Chondrocyte (in vitro differentiated cells): Measurements from ENCODE around the gene TRAK2. TPM values are rescaled to one million over a fixed set of nuclear protein-coding genes. Genes with fewer than 3 reads are reported as not detected.
A peak's percentile ranks its signal among the peaks of the same experiment; 100 is the strongest.

ENCODE experiments used
- DNase-seq: peaks from one replicate; pipeline ENCODE4 v3.0.0; 2021; ENCODE audit warnings: mixed read lengths, low spot score
- H3K27ac Mint-ChIP-seq: one replicate; pipeline ENCODE4 v1.8.0; 2021; ENCODE audit warnings: mild to moderate bottlenecking, moderate library complexity, mixed read lengths; ENCODE audit not compliant: unreplicated experiment
- H3K27me3 Mint-ChIP-seq: 2 replicates; pipeline ENCODE4 v1.8.0; 2021; ENCODE audit warnings: low read depth, mixed read lengths
- H3K36me3 Mint-ChIP-seq: 2 replicates; pipeline ENCODE4 v1.8.0; 2021; ENCODE audit warnings: low read depth, mixed read lengths
- H3K4me1 Mint-ChIP-seq: 2 replicates; pipeline ENCODE4 v1.8.0; 2021; ENCODE audit warnings: low read depth, mild to moderate bottlenecking, mixed read lengths
- H3K4me3 Mint-ChIP-seq: one replicate; pipeline ENCODE4 v1.8.0; 2021; ENCODE audit warnings: mild to moderate bottlenecking, moderate library complexity, mixed read lengths; ENCODE audit not compliant: unreplicated experiment
- H3K9me3 Mint-ChIP-seq: 2 replicates; pipeline ENCODE4 v1.8.0; 2021; ENCODE audit warnings: low read depth, mixed read lengths
- total RNA-seq: library from RNA; stranded (reverse); gene quantifications from 3 replicates; pipeline ENCODE4 v1.2.1, GENCODE V29; 2021
- TF ChIP-seq, protein P1 (sequence below): fragments of 200-600 bp; sonication (generic); IDR thresholded peaks from 2 replicates; pipeline ENCODE4 v1.5.0; 2021; ENCODE audit warnings: antibody characterized with exemption, mild to moderate bottlenecking, moderate library complexity

TRAK2 gene
- total RNA-seq, 1 donor from 2014 or later = 48.4 TPM

DNA sequence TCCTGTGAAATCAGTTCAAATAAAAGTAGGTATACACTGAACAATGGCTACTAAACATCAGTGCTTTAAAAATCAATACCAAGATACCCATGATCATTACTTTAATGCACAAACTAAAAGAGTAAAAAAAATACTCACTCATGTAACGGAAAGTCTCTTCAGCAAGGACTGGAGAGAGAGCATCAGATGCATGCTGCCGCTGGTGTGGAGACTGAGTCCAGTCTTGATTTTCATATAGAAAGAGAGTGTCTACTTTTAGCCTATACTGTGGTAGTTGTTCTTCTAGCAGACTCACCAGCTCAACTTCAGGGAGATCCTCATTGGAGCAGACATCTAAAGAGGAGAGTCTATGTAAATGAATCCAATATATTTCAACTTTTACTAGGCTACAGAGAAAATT lies 44.0 kb downstream of the TRAK2 start:
- H3K4me1 Mint-ChIP-seq = peaks cover 58% of the 10 kb centered on the region
- no peak overlapping the region for H3K27ac Mint-ChIP-seq
- peaks cover 2% of the 10 kb centered on the region for H3K36me3 Mint-ChIP-seq
- DNase-seq = no peak
- H3K27me3 Mint-ChIP-seq = no peaks in the 10 kb centered on the region
- TF ChIP-seq, protein P1, sequence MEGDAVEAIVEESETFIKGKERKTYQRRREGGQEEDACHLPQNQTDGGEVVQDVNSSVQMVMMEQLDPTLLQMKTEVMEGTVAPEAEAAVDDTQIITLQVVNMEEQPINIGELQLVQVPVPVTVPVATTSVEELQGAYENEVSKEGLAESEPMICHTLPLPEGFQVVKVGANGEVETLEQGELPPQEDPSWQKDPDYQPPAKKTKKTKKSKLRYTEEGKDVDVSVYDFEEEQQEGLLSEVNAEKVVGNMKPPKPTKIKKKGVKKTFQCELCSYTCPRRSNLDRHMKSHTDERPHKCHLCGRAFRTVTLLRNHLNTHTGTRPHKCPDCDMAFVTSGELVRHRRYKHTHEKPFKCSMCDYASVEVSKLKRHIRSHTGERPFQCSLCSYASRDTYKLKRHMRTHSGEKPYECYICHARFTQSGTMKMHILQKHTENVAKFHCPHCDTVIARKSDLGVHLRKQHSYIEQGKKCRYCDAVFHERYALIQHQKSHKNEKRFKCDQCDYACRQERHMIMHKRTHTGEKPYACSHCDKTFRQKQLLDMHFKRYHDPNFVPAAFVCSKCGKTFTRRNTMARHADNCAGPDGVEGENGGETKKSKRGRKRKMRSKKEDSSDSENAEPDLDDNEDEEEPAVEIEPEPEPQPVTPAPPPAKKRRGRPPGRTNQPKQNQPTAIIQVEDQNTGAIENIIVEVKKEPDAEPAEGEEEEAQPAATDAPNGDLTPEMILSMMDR = no peak
- no peak overlapping the region for H3K4me3 Mint-ChIP-seq
- no peaks in the 10 kb centered on the region for H3K9me3 Mint-ChIP-seq

DNA sequence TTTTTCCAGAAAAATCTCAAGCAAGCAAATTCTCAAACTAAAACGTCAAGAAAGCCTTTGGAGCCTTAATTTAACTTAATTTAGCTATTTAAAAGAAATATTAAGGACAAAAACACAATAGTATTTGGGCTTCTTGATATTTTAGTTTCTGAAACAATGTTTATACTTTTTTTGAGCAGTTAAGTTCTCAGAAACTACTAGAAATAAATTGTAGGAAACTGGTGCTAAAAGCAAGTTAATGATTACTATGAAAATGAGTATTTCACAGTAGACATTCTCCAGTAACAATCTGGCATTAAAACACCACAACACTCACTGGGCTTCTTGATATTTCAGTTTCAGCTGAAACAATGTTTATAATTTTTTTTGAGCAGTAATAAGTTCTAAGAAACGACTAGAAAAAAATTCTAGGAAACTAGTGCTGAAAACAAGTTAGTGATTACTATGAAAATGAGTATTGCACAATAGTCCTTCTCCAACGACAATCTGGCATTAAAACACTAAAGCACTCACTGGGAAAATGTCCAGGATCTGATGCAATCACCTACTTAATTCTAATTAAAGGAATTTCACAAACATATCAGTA lies 45.1 kb downstream of the TRAK2 start:
- peaks cover 51% of the 10 kb centered on the region for H3K4me1 Mint-ChIP-seq
- no peaks in the 10 kb centered on the region for H3K9me3 Mint-ChIP-seq
- H3K27ac Mint-ChIP-seq = peak overlapping the region; percentile 65
- peaks cover 2% of the 10 kb centered on the region for H3K36me3 Mint-ChIP-seq
- no peaks in the 10 kb centered on the region for H3K27me3 Mint-ChIP-seq
- H3K4me3 Mint-ChIP-seq = peak overlapping the region; percentile 6
- TF ChIP-seq, protein P1 = no peak
- DNase-seq = no peak

DNA sequence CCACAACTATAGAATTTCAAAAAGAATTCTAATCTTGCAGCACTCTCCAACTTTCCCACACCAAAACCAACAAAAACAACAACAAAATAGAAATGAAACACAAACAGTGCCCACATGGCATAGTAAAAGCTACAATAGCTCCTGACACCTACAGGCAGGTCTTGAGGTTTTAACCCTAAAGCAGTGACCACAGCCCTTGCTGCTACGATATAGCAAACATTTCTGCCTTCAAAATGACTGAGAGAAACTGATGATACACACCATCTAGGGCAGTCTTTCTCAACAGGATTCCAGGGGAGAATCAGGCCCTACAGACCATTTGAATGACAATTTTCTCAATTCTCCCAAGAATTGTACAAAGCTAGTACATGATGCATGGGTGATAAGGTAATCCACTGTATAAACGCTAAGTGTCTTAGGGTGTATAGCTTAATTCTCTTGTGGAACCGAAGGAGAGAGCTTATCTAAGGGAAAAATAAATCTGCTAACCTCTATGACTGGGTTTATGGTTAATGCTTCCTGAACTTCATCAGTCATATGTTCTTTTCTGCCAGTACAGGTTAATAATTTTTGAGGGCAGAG lies 46.5 kb downstream of the TRAK2 start:
- H3K4me3 Mint-ChIP-seq = no peak overlapping the region
- DNase-seq = no peak
- peaks cover 50% of the 10 kb centered on the region for H3K4me1 Mint-ChIP-seq
- H3K27me3 Mint-ChIP-seq = no peaks in the 10 kb centered on the region
- no peaks in the 10 kb centered on the region for H3K9me3 Mint-ChIP-seq
- H3K27ac Mint-ChIP-seq = no peak overlapping the region
- TF ChIP-seq, protein P1 = no peak
- H3K36me3 Mint-ChIP-seq = peaks cover 2% of the 10 kb centered on the region

DNA sequence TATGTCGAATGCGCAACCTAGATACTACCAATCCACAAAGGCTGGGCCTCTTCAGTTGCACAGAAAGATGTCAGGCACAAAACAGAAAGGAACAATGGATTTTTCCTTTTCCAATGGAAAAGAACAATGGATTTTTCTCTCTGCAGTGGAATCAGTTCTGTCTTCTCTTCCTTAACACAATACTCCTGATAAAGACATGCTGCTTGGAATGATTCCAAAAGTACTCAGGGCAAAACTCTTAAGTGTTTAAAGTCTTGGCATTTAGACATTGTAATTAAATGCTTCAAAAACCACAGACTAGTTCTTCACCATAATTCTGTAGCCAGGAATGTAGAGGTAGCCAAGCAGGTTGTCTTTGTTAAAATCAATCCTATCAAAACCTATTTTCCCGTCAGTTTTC lies 47.4 kb downstream of the TRAK2 start:
- H3K9me3 Mint-ChIP-seq = no peaks in the 10 kb centered on the region
- peaks cover 43% of the 10 kb centered on the region for H3K4me1 Mint-ChIP-seq
- no peak for DNase-seq
- no peaks in the 10 kb centered on the region for H3K27me3 Mint-ChIP-seq
- H3K36me3 Mint-ChIP-seq = peaks cover 8% of the 10 kb centered on the region
- TF ChIP-seq, protein P1 = no peak
- H3K27ac Mint-ChIP-seq = peak overlapping the region; percentile 45
- no peak overlapping the region for H3K4me3 Mint-ChIP-seq

DNA sequence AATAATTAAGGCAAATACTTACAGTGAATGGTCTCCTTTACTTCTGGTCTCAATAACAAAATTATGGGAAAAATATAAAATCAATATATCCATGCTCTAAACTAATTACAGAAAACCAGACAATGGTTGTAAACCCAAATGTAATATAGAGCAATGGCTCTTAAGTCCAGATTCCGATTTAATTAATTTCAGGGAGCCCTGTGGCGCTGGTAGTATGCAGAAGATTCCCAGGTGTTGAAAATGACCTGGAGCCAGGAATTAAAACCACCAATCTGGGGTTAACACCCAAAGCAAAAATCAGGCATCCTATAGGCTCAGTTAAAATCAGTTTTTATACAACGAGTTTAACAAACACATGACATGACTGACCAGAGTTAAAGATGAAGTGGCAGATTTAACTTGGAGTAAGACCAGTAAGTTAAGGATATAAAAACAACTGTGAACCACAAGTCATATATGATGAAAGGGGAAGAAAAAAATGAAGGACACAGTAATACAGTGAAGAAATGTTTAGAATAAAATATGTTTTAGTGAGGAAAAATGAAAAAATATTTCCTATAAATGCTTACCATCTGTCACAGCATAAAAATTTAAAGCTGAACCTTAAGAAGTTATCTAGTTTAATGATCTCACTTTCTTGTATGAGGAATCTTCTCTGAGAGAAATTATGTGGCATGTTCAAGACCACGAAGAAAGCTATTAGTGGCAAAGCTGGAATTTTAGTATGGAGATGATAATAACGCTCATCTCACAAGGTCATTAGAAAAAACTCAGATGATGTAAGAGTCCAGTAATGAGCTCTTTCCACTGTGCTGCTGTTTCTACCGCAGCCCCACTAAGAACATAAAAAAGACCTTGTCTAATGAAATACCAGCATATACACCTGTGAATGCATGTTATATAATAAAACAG lies 48.4 kb downstream of the TRAK2 start:
- Mint-ChIP-seq H3K9me3 (no peaks in the 10 kb centered on the region), H3K36me3 (peaks cover 9% of the 10 kb centered on the region), H3K27me3 (no peaks in the 10 kb centered on the region), H3K4me1 (peaks cover 43% of the 10 kb centered on the region), H3K4me3 (no peak overlapping the region), H3K27ac (peak overlapping the region; percentile 75)
- TF ChIP-seq, protein P1 = no peak
- no peak for DNase-seq
